Endometrium (tissue), 2 donors: ENCODE measurements around the gene ETFA.
"Not testable (repeated sequence)": the region's sequence is repeated elsewhere in the genome, so short reads cannot be mapped to it uniquely, and the experiment has no call there.

ENCODE experiments used
- FAIRE-seq: peaks from 2 replicates; lab custom pipeline; 2012; peaks lifted over from hg19 to GRCh38; lab: Jason Lieb, UNC
- donor health status: control.
- donor health status: control.

ETFA gene

GRCh38 chr15:76324066-76324465 lies 12.8 kb upstream of the ETFA start:
- FAIRE-seq, result no peak

DNA sequence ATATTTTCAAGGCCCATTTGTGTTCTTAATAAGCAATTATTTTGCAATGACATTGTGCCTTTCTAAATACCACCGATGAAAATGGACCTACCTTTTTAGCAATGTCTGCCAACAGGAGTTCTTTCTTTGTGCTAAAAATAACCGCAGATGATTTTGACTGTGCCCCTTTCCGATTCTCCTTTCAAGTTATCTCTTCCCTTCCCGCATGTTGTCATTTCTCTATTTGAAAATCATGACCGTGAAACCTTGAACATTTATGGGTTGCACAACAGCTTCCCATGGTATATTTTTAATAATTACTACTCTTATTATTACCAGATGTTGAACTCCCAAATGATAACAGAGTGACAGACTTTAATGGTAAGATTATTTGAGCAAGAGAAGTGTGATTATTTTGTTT lies 10.3 kb upstream of the ETFA start:
- no peak for FAIRE-seq

DNA sequence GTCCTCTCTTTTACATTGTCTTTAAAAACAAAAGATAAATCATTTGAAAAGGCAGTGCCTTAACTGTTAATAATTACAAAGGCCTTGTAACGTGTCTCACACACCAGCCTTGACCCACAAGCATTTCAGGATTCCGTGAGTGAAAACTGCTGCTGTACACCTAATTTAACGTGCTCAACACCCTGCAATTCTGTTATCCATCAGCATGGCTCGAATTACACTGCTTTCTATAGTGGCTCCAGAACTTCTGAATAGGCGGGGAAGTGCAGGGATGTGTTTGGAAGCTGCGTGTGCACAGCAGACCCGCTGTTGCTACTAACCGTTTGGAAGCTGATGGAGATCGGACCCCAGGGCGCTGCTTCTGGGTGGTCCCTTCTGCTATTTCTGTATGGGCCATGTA lies 9.9 kb upstream of the ETFA start:
- no peak for FAIRE-seq

DNA sequence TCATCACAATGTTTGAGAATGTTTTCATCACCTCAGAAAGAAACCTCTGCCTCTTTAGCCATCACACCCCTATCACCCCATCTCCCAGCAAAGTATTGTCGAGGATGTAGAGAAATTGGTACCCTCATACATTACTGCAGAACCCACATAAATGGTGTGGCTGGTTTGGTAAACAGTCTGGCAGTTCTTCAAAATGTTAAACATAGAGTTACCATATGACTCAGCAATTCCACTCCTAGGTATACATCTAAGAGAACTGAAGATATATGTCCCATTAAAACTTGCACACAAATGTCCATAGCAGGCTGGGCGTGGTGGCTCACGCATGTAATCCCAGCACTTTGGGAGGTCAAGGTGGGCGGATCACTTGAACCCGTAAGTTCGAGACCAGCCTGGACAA lies 8.7 kb upstream of the ETFA start:
- FAIRE-seq, result no peak

DNA sequence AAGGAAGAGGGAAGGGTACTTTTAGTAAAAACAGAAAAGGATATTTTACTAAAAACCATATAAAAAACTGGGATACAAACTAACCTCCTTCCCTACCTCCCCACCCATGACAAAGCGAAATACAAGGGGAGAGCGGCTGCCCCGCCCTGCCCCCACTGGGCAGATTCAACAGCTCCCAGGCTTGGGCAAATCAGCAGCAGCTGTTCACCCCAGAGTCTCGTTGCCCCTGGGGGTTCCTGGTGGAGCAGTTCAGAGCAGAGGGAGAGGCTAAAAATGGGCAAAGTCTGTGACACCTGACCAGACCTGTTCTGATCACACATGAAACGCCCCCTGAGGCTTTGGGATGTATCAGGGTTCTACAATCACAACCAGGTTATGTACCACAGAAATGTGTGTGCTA lies 2.5 kb upstream of the ETFA start:
- no peak for FAIRE-seq

DNA sequence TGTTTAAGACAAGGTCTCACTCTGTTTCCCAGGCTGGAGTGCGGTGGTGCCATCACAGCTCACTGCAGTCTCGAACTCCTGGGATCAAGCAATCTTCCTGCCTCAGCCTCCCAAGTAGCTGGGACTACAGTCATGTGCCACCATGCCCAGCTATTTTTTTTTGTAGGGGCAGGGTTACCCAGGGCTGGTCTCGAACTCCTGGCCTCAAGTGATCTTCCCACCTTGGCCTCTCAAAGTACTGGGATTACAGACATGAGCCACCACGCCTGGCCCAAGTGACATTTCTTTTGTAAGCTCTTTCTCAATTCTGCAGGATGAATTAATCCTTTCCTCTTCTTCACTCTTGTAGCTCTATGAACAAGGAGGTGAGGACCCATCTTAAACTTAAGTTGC lies 1.9 kb upstream of the ETFA start:
- not testable (repeated sequence) for FAIRE-seq

DNA sequence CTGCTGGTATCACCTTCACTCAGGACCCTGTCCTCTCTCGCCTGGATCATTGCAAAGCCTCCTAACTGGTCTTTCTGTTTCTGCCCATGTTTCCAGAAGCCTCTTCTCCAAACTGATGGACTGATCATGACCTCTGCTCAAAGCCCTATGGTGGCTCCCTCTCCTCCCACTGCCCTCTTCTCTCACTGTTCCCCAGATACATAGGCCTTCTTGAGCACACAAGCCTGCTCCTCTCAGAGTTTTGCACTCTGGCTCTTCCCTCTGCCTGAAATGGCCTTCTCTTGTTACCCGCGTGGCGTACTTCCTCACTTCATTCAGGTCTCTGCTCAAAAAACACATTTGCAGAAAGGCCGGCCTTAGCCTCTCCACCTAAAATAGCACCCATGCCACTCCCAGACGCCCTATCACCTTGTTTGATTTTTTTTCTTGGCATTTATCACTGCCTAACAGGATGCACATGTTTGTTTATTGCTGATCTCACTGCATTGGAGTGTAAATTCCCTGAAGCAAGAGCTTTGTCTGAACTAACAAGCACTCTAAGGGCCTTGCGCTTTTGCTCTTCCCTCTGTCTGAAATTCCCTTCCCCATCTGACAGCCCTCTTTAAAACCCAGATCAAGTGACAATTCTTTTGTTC lies 1.4 kb upstream of the ETFA start:
- no peak for FAIRE-seq

- no peak for FAIRE-seq
Observed at GRCh38 chr15:76310475-76311099, 682 bp downstream of the ETFA start.

DNA sequence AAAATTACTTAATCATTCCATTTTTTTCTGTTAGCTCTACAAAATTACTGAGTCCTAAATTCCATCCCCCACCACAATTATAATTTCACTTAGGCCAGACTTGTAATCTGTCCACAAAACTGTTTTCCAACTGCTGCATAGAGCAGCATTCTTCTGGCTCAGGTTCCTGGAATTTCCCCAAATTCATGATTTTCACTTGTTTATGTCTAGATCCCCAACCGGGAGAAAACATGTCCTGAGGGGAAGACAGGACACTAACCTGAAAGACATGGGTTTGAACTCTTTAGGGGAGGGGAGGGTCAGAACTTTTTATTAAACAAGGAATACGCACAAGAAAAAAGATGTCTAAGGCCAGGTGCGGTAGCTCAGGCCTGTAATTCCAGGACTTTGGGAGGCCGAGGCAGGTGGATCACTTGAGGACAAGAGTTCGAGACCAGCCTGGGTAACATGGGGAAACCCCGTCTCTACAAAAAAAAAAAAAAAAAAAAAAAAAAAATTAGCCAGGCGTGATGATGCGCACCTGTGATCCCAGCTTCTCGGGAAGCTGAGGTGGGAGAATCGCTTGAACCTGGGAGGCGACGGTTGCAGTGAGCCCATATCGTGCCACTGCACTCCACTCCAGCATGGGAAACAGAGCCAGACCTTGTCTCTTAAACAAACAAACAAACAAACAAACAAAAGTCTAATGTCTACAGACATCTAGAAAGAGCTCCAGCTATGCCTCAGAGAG lies 1.5 kb downstream of the ETFA start:
- no peak for FAIRE-seq

DNA sequence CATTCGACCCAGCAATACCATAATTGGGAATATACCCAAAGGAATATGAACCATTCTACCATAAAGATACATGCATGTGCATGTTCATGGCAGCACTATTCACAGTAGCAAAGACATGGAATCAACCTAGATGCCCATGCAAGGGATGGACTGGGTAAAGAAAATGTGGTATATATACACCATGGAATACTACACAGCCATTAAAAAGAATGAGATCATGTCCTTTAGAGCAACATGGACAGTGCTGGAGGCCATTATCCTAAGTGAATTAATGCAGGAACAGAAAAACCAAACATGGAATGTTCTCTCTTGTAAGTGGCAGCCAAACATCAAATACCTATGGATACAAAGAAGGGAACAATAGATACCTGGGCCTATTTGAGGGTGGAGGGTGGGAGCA lies 7.4 kb downstream of the ETFA start:
- FAIRE-seq, result no peak

DNA sequence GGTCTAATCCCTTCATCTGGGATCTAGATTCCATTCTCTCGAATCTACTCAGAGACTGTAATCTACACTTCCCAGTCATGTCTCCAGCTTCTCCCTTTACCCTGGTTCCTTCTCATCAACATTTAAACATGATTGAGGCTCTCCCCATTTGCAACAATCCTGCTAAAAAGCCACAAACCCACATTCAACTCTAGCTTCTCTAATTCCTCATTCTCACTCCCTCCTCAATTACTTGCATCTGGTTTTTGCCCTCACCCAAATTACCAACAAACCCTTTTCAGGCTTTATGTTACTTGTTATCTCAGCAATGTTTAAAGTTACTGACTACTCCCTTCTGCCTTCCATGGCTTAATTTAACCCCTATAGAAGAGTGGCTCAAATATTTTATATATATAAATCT lies 11.5 kb downstream of the ETFA start:
- no peak for FAIRE-seq

- FAIRE-seq, result no peak
Observed at GRCh38 chr15:76298986-76299385, 12.3 kb downstream of the ETFA start.

GRCh38 chr15:76297951-76298350 lies 13.3 kb downstream of the ETFA start:
- FAIRE-seq, result not testable (repeated sequence)

DNA sequence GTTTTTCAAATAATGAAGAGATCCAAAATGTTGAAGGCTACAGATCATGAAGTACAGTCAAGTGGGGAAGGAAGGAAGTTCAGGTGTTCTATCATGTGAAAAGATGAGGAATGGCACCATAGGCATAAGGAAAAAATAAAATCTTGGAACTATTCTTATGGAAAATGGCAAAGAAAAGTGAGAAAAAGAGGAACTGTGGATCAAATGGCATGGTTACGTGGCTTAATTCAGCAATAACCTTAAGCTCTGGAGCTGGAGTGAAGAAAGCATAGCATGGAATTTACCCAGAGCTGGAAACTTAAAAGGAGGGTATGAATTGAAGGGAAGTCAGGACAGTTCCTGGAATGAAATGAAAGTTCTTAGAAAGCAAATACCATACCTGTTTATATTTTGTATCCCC lies 14.4 kb downstream of the ETFA start:
- no peak for FAIRE-seq

DNA sequence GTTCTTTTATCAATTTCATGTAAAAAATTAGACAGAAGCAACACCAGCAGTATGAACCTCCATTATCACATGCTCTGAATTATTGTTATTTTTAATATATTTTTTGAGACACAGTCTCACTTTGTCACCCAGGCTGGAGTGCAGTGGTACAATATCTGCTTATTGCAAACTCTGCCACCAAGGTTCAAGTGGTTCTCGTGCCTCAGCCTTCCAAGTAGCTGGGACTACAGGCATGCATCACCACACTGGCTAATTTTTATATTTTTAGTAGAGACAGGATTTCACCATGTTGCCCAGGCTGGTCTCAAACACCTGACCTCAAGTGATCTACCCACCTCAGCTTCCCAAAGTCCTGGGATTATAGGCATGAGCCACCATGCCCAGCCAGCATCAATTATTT lies 16.8 kb downstream of the ETFA start:
- FAIRE-seq, result not testable (repeated sequence)

DNA sequence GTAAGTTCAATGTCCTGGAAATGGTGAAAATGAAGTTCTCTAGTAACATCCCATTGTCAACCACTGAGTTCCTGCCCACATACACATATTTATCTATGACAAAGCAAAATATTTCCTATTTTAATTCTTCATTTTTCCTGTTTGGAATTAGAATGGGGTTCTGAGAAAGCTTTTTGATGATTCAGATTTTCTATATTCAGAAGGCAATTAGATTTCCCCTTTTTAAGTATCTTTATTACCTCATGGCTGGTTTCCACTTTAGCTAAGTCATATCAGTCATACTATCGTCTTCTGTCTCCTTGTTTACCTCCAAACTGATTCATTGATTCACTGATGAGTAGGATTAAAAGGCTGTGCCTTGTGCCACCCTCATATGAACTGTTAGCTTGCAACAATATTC lies 17.9 kb downstream of the ETFA start:
- FAIRE-seq, result no peak

- no peak for FAIRE-seq
Observed at GRCh38 chr15:76289582-76289981, 21.7 kb downstream of the ETFA start.

DNA sequence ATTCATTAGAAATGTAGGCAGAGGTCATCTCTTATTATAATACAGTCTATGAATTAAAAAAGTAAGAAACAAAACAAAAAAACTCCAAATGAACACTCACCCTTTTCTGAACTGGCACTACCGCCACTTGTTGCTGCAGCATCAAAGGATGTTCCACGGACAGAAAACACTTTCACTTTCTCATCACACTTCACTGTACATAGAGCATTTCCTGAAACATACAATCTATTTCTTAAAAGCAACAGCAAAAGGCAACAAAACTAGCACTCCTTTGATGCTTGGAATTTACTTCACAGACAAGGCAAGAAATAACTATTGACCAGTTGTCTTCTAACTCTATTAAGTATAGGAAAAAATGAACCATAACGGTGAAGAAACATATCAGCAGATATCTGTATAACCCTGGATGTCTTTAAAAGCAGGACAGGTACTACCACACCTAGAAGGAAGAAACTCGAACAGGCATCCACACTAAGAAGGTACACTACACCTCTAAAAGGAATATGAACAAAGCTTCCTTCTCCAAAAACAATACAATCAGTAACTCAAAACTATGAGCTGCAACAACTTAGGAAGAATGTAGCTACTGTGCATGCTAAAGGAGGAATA lies 24.9 kb downstream of the ETFA start:
- no peak for FAIRE-seq

GRCh38 chr15:76285241-76285825 lies 25.9 kb downstream of the ETFA start:
- FAIRE-seq, result no peak

DNA sequence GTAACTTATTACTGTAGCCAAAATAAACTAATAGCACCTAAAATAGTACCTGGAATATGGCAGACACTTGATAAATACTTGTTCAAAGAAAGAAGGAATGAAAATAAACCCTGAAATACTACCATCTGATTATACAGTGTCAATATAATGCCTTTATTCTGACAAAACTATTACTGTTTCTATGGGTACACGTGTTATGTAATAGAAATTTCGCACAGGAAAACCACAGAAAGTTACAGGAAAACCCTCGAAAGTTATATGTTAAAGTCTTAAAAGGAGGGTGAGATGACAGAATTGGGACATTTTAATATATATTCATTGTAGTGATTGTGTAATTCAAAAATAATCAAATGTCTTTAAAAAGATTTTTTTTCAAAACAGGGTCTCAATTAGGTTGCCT lies 28.8 kb downstream of the ETFA start:
- FAIRE-seq, result no peak

DNA sequence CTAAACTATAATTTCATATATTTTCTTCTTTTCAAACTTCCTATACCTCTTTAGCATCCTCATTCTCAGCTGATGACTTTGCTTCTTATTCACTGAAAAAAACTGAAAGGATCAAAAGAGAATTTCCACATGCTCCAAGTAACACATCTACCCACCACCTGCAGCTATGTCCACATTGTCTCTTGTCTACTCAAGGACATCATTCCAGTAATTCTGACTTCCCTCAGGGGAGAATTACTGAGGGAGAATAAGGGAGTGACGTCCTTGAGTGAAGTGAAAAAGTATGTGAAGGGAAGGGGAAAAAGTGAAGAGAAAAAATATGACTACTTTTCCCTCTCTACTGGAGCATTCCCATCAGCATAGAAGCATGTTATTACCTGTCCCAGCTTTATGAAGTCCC lies 32.6 kb downstream of the ETFA start:
- FAIRE-seq, result no peak

- FAIRE-seq, result no peak
Observed at GRCh38 chr15:76274821-76275220, 36.4 kb downstream of the ETFA start.

GRCh38 chr15:76274226-76274625 lies 37.0 kb downstream of the ETFA start:
- no peak for FAIRE-seq
